Stimulated activated CD4-positive, alpha-beta T cell treated with anti-CD3 and anti-CD28 coated beads, TNF-alpha, amount 100 ng/mL, for 1 hour (primary cell): Measurements from ENCODE around the gene CCDC77.

ENCODE experiments used
- DNase-seq, 3 donors: peaks; one replicate each; pipeline ENCODE4 v3.0.0-alpha.2; 2020; ENCODE audit warnings: low read depth in 3 of 3, low spot score in 1 of 3

CCDC77 gene

GRCh38 chr12:452667-453210 is 51.3 kb downstream of the CCDC77 start:
- DNase-seq, result peak in 1 of 3 donors; percentile 35

- DNase-seq, result no peak
Observed at GRCh38 chr12:454833-455232, 53.4 kb downstream of the CCDC77 start.

GRCh38 chr12:455821-456220 is 54.4 kb downstream of the CCDC77 start:
- DNase-seq, result no peak

GRCh38 chr12:457676-458075 is 56.2 kb downstream of the CCDC77 start:
- no peak for DNase-seq

GRCh38 chr12:459050-459429 is 57.6 kb downstream of the CCDC77 start:
- DNase-seq, result no peak

GRCh38 chr12:459430-460258 is 58.2 kb downstream of the CCDC77 start, which contains the start of gene B4GALNT3:
Gene B4GALNT3, plus strand, starts transcription at chr12:459939. Its CDS starts 438 bp downstream, at chr12:460377.
- peak in 1 of 3 donors; percentile 18 for DNase-seq

- peak in 1 of 3 donors; percentile 14 for DNase-seq
Observed at GRCh38 chr12:460261-461230, 59.1 kb downstream of the CCDC77 start.

- no peak for DNase-seq
Observed at GRCh38 chr12:461425-461824, 60.0 kb downstream of the CCDC77 start.

GRCh38 chr12:462936-463705 is 61.7 kb downstream of the CCDC77 start:
- no peak for DNase-seq

GRCh38 chr12:464484-465267 is 63.2 kb downstream of the CCDC77 start:
- DNase-seq, result no peak

GRCh38 chr12:466039-466438 is 64.6 kb downstream of the CCDC77 start:
- DNase-seq, result no peak

GRCh38 chr12:466762-467161 is 65.3 kb downstream of the CCDC77 start:
- DNase-seq, result no peak

GRCh38 chr12:467591-467990 is 66.1 kb downstream of the CCDC77 start:
- DNase-seq, result no peak

GRCh38 chr12:468671-469389 is 67.4 kb downstream of the CCDC77 start:
- no peak for DNase-seq

GRCh38 chr12:470133-470532 is 68.7 kb downstream of the CCDC77 start:
- no peak for DNase-seq

GRCh38 chr12:473198-473597 is 71.8 kb downstream of the CCDC77 start:
- no peak for DNase-seq

- DNase-seq, result no peak
Observed at GRCh38 chr12:473863-474577, 72.6 kb downstream of the CCDC77 start.

- DNase-seq, result no peak
Observed at GRCh38 chr12:475286-475685, 73.8 kb downstream of the CCDC77 start.

- DNase-seq, result no peak
Observed at GRCh38 chr12:479161-479560, 77.7 kb downstream of the CCDC77 start.
